Left ventricle myocardium inferior (tissue), 1 donor: ENCODE measurements around the gene DGKA. TPM values are rescaled to one million over a fixed set of nuclear protein-coding genes. Genes with fewer than 3 reads are reported as not detected.
"Not testable (repeated sequence)": the region's sequence is repeated elsewhere in the genome, so short reads cannot be mapped to it uniquely, and the experiment has no call there.

Experiments
- DNase-seq: peaks from one replicate; pipeline ENCODE4 v3.0.0-alpha.2; 2020
- H3K27ac ChIP-seq: fragments of 200-600 bp; replicated peaks from 2 replicates; pipeline ENCODE4 v1.8.0; 2021
- H3K27me3 ChIP-seq: fragments of 200-600 bp; 2 replicates; pipeline ENCODE4 v1.8.0; 2021; ENCODE audit warnings: low read depth
- H3K36me3 ChIP-seq: fragments of 200-600 bp; 2 replicates; pipeline ENCODE4 v1.8.0; 2021
- H3K4me1 ChIP-seq: fragments of 200-600 bp; 2 replicates; pipeline ENCODE4 v1.8.0; 2021
- H3K4me3 ChIP-seq: fragments of 200-600 bp; 2 replicates; pipeline ENCODE4 v1.8.0; 2021; ENCODE audit warnings: mild to moderate bottlenecking, moderate library complexity
- H3K9me3 ChIP-seq: fragments of 200-600 bp; replicated peaks from 2 replicates; pipeline ENCODE4 v1.8.0; 2021
- CTCF ChIP-seq: fragments of 200-600 bp; IDR thresholded peaks from 2 replicates; pipeline ENCODE4 v1.8.0; 2021; ENCODE audit warnings: antibody characterized with exemption, mild to moderate bottlenecking, borderline replicate concordance
- intact Hi-C: fragments of 100-400 bp; cut with micrococcal nuclease; formaldehyde crosslinking; loops from one replicate; pipeline ENCODE4 v1.11.0; 2022
- total RNA-seq: library from RNA; stranded (reverse); fragmentation: NEBNext Ultra II Directional; extraction: Animal tissue kit (Norgen Biotek cat#: 25700); gene quantifications from one replicate; pipeline ENCODE4 v1.2.1, GENCODE V29; 2021
- donor health status: DM: no; HTN: yes; CAD: no; lungs with severe emphysema.

DGKA gene
- total RNA-seq, 1 donor from 2014 or later = 6.5 TPM

GRCh38 chr12:55996201-55996714 lies 65.3 kb downstream of the DGKA start:
- TF ChIP-seq CTCF = peak; percentile 86
- no peaks in the 10 kb centered on the region for H3K27me3 ChIP-seq
- peak overlapping the region; percentile 89 for H3K27ac ChIP-seq
- peaks cover 15% of the 10 kb centered on the region for H3K4me1 ChIP-seq
- intact Hi-C loops = no loop called here
- H3K4me3 ChIP-seq = peak overlapping the region; percentile 78
- H3K36me3 ChIP-seq = peaks cover 51% of the 10 kb centered on the region
- DNase-seq = no peak
- H3K9me3 ChIP-seq = no peaks in the 10 kb centered on the region

- Histone ChIP-seq H3K9me3 (no peaks in the 10 kb centered on the region), H3K4me1 (peaks cover 15% of the 10 kb centered on the region), H3K27ac (peak within 1 kb of the TSS; percentile 89), H3K27me3 (no peaks in the 10 kb centered on the region), H3K4me3 (peak within 1 kb of the TSS; percentile 78), H3K36me3 (peaks cover 44% of the 10 kb centered on the region)
- intact Hi-C loops = no loop called here
- DNase-seq = peak; percentile 97
- TF ChIP-seq CTCF = no peak
Measured at GRCh38 chr12:55996715-55997534, 66.0 kb downstream of the DGKA start, which contains the start of gene SUOX. Gene SUOX (plus strand): TSS chr12:55997276. CDS start chr12:56002222, 4,946 bp downstream.

DNA sequence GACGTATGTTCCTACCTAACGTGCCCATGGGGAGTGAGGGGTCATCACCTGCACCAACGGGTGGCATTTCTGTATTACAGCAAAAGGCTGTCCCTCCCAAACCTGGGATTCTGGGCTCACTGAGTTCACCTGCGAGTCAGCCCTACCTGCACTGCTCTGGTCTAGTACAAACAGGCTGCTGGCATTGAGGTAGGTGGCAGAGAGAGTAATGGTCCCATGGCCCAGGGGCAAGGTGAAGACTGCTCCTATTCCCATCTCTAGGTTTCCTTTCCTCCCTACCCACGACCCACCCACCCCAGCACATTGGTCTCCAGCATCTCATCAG lies 66.5 kb downstream of the DGKA start:
- no peaks in the 10 kb centered on the region for H3K27me3 ChIP-seq
- H3K4me3 ChIP-seq = peak overlapping the region; percentile 78
- TF ChIP-seq CTCF = no peak
- peaks cover 44% of the 10 kb centered on the region for H3K36me3 ChIP-seq
- no peak for DNase-seq
- intact Hi-C loops = no loop called here
- H3K4me1 ChIP-seq = peaks cover 15% of the 10 kb centered on the region
- H3K27ac ChIP-seq = peak overlapping the region; percentile 89
- no peaks in the 10 kb centered on the region for H3K9me3 ChIP-seq

DNA sequence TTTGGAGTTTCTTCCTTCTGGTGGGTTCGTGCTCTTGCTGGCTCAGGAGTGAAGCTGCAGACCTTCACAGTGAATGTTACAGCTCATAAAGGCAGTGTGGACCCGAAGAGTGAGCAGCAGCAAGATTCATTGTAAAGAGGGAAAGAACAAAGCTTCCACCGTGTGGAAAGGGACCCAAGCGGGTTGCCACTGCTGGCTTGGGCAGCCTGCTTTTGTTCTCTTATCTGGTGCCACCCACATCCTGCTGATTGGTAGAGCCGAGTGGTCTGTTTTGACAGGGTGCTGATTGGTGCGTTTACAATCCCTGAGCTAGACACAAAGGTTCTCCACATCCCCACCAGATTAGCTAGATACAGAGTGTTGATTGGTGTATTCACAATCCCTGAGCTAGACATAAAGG lies 68.6 kb downstream of the DGKA start:
- DNase-seq, H3K27ac ChIP-seq, intact Hi-C loops, H3K4me3 ChIP-seq, H3K27me3 ChIP-seq, H3K9me3 ChIP-seq: not testable (repeated sequence)
- Histone ChIP-seq H3K4me1 (peaks cover 15% of the 10 kb centered on the region), H3K36me3 (peaks cover 44% of the 10 kb centered on the region)

DNA sequence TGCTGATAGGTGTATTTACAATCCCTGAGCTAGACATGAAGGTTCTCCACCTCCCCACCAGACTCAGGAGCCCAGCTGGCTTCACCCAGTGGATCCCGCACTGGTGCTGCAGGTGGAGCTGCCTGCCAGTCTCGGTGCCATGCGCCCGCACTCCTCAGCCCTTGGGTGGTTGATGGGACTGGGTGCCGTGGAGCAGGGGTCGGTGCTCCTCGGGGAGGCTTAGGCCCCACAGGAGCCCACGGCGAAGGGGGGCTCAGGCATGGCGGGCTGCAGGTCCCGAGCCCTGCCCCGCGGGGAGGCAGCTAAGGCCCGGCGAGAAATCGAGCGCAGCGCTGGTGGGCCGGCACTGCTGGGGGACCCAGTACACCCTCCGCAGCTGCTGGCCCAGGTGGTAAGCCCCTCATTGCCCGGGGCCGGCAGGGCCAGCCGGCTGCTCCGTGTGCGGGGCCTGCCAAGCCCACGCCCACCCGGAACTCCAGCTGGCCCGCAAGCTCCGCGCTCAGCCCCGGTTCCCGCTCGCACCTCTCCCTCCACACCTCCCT lies 69.1 kb downstream of the DGKA start:
- DNase-seq, H3K27me3 ChIP-seq, H3K4me3 ChIP-seq, H3K9me3 ChIP-seq, intact Hi-C loops, H3K27ac ChIP-seq: not testable (repeated sequence)
- Histone ChIP-seq H3K4me1 (peaks cover 15% of the 10 kb centered on the region), H3K36me3 (peaks cover 40% of the 10 kb centered on the region)

GRCh38 chr12:56001487-56002100 lies 70.6 kb downstream of the DGKA start:
- H3K4me1 ChIP-seq = peaks cover 15% of the 10 kb centered on the region
- DNase-seq = no peak
- no peak overlapping the region for H3K27ac ChIP-seq
- H3K27me3 ChIP-seq = no peaks in the 10 kb centered on the region
- intact Hi-C loops = no loop called here
- no peak for TF ChIP-seq CTCF
- peaks cover 38% of the 10 kb centered on the region for H3K36me3 ChIP-seq
- H3K9me3 ChIP-seq = no peaks in the 10 kb centered on the region
- H3K4me3 ChIP-seq = no peak overlapping the region

GRCh38 chr12:56003376-56003775 lies 72.4 kb downstream of the DGKA start:
- H3K27ac ChIP-seq, H3K27me3 ChIP-seq, H3K9me3 ChIP-seq, H3K4me3 ChIP-seq, intact Hi-C loops, DNase-seq: not testable (repeated sequence)
- Histone ChIP-seq H3K4me1 (peaks cover 15% of the 10 kb centered on the region), H3K36me3 (peaks cover 38% of the 10 kb centered on the region)
